Choroid plexus epithelial cell (primary cell): Measurements from ENCODE around the gene ADRA2A.
A peak's percentile ranks its signal among the peaks of the same experiment; 100 is the strongest.

ENCODE experiments used
- DNase-seq: peaks from one replicate; pipeline ENCODE4 v3.0.0-alpha.2; 2010; ENCODE audit warnings: low read depth
- H3K4me3 ChIP-seq: 2 replicates; pipeline ENCODE4 v1.5.1; 2011; ENCODE audit warnings: low read depth, mild to moderate bottlenecking, control low read depth, low read length, moderate library complexity
- TF ChIP-seq, protein P1 (sequence below): conservative IDR thresholded peaks from 2 replicates; pipeline ENCODE4 v1.5.1; 2011; ENCODE audit warnings: low read depth, mild to moderate bottlenecking, control low read depth, inconsistent platforms, low read length, moderate library complexity

ADRA2A gene

DNA sequence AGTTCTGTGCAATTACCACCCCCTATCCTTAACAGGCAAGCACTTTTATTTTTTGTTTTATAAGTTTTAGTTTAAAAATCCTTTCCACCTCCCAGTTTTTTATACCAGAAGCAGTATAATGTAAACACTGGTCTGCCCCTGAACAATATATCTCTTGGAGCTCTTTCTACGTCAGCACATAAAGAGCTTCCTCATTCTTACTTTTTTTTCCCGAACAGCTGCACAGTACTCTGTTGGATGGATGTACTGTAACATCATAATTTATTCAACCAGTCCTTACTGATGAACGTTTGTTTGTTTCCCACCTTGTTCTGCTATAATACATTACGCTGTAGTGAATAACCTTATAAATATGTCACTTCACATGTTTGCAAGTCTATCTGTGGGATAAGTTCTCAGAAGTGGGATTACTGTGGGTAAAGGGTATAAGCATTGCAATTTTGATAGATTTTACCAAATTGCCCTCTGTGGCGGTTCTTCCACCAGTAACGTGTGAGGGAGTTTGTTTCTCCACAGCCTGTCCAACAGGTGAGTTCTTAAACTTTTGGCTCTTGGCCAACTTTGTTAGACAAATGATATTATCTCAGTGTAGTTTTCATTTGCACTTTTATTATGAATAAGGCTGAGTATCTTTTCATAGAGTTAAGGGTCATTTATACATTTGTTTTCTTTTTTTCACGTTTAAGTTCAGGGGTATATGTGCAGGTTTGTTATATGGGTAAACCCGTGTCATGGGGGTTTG lies 32.8 kb downstream of the ADRA2A start:
- no peak for DNase-seq
- H3K4me3 ChIP-seq = no peak overlapping the region
- TF ChIP-seq, protein P1, sequence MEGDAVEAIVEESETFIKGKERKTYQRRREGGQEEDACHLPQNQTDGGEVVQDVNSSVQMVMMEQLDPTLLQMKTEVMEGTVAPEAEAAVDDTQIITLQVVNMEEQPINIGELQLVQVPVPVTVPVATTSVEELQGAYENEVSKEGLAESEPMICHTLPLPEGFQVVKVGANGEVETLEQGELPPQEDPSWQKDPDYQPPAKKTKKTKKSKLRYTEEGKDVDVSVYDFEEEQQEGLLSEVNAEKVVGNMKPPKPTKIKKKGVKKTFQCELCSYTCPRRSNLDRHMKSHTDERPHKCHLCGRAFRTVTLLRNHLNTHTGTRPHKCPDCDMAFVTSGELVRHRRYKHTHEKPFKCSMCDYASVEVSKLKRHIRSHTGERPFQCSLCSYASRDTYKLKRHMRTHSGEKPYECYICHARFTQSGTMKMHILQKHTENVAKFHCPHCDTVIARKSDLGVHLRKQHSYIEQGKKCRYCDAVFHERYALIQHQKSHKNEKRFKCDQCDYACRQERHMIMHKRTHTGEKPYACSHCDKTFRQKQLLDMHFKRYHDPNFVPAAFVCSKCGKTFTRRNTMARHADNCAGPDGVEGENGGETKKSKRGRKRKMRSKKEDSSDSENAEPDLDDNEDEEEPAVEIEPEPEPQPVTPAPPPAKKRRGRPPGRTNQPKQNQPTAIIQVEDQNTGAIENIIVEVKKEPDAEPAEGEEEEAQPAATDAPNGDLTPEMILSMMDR = no peak

DNA sequence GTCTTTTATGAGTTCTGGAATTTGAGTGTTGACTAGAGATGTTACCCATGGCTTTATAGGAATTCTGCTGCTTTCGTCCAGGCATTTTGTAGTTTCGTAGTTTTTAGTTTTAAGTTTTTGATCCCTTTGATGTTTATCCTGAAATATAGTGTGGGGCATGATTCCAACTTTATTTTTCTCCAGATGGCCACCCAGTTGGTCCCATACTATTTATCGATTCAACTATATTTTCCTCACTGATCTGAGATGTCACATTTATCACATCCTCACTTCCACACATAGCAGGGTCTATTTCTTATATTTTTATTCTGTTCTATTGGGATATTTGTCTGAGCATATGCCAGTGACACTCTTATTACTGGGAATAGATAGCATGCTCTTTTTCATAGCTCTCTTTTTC lies 33.9 kb downstream of the ADRA2A start:
- TF ChIP-seq, protein P1 = no peak
- H3K4me3 ChIP-seq = no peak overlapping the region
- no peak for DNase-seq

DNA sequence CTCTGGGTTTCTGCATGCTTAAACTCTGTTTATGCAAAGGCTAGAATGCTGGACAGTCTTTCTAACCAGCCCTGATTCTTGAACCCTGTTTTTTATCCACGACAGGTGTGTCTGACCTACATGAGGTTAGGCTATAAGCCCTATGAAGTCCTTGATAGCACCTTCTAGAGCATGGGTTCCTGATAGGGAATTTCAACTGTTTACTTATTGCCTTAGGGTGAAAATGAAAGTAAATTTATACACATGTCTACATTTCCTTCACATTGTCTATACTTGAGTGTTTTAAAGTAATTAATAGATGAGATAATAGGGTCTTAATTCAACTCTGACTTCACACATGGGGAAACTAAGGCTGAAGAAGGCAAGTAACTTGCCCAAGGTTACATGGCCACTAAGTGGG lies 35.5 kb downstream of the ADRA2A start:
- TF ChIP-seq, protein P1 = no peak
- no peak for DNase-seq
- H3K4me3 ChIP-seq = no peak overlapping the region

DNA sequence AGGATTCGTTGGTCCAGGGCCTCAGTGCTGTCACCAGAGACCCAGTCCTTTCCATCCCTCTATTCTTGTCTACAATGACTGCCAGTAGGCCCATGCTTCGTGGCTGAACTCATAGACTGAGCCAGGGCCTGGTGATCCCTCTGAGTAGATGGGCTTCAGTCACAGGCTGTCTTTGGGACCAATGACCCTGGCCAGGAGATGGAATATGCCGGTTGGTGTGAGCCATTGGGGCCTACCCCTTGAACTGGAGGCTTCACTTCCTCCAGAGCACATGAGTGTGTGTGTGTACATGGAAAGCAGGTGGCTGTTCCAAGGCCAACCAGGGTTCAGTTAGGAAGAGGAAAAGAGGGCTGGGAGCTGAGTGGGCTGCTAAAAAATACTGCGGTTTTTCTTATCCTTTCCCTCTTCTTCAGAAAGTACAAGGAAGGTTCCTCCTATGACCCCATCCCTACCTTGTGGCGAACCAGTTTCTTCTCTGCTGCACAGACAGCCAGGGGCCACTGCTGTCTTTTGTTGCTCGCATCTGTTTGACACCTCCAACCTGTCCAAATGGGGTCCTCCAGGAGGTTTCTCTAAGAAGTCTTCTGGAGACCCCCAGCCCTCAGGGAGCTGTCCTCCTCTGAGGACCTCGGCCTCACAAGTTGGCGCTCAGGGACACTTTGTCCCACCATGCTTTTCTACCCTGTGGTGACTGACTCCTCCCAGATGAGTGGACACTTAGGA lies 36.6 kb downstream of the ADRA2A start:
- TF ChIP-seq, protein P1 = no peak
- no peak for DNase-seq
- H3K4me3 ChIP-seq = no peak overlapping the region

DNA sequence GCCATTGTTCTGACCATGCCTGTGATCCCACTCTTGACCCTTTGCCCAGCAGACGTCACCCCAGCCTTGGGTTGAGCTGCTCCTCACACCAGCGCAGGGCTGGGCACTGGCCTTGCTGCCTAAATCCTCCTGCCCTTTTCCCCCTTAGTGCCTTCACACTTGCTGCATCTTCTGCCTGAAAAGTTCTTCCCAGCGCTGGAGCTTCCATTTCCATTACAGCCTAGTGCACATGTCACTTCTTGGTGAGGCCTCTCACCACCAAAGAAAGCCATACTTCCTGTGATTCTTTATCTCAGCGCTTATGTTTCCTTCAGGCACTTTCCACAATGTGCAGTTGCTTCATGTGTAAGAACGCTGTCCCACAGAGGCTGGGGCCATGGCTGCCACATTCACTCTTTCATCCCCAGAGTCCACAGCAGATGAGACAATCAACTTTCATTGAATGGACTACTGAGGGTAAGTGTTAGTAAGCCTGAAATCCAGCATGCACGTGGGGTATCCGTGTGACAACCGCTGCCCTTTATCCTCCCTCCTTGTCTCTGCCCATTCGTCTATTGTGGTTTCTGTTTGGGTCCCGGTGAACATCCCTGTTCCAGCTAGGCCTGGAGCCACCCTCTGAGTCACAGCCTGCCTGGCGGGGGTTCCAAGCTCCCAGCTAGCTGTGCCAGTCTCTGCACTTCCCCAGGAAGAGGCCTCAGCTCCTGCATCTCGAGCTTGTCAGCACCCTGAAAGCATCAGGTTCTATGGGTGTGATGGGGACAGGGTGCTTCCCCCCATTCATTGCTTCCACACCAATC lies 37.3 kb downstream of the ADRA2A start:
- DNase-seq = peak; percentile 9
- H3K4me3 ChIP-seq = no peak overlapping the region
- TF ChIP-seq, protein P1 = no peak

DNA sequence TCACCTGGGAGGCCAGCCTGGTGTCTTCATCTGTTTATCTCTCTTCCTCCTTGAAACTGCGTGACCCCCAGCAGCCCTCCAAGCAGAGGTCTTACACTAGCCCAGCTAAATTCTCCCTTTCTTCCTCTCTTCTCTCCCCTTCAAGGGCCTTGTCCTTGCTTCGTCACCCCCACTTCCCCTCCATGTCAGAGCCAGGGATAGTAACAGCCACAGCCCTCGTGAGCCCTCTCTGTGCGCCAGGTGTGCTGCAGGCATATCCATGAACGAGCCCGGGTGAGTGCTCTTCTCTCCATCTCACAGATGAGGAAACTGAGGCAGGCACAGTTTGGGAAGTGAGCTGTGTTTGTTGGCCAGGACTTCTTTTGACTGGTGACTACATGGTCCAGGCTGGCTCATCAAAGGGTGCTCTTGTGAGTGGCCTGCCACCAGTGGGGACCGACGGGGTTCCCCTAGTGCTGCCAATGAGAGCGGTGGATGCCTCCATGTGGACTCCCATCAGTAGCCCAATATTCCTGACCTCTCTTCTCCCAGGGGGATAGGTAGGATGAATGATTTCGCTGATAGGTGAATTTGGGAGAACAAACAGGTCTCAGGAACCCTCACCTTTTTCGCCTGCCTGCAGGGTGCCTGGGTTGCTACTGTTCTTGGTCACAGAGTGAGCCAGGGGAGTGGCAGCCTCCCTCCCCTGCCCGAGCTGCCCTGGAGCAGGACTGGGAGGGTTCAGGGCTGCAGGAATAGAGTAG lies 38.1 kb downstream of the ADRA2A start:
- H3K4me3 ChIP-seq = no peak overlapping the region
- DNase-seq = no peak
- TF ChIP-seq, protein P1 = no peak
